Measurements from ENCODE around the gene PLA2G4A.

The PLA2G4A gene

GRCh38 chr1:186978596-186979556, 150.1 kb downstream of the PLA2G4A start:
- no peak for DNase-seq (ENCODE audit: low read depth)

GRCh38 chr1:186980400-186980799, 151.7 kb downstream of the PLA2G4A start:
- DNase-seq (ENCODE audit: low read depth): no peak

- DNase-seq (ENCODE audit: low read depth): no peak
These were observed 153.4 kb downstream of the PLA2G4A start for GRCh38 chr1:186982116-186982515.

GRCh38 chr1:186983327-186983726, 154.6 kb downstream of the PLA2G4A start:
- DNase-seq (ENCODE audit: low read depth): no peak

- no peak for DNase-seq (ENCODE audit: low read depth)
These were observed 156.2 kb downstream of the PLA2G4A start for GRCh38 chr1:186984959-186985358.

- DNase-seq (ENCODE audit: low read depth): no peak
These were observed 157.2 kb downstream of the PLA2G4A start for GRCh38 chr1:186985889-186986491.

- no peak for DNase-seq (ENCODE audit: low read depth)
These were observed 158.3 kb downstream of the PLA2G4A start for GRCh38 chr1:186987065-186987464.

- DNase-seq (ENCODE audit: low read depth): no peak
These were observed 159.0 kb downstream of the PLA2G4A start for GRCh38 chr1:186987769-186988168.

GRCh38 chr1:186993996-186994395, 165.2 kb downstream of the PLA2G4A start:
- no peak for DNase-seq (ENCODE audit: low read depth)

- DNase-seq (ENCODE audit: low read depth): no peak
These were observed 166.1 kb downstream of the PLA2G4A start for GRCh38 chr1:186994897-186995296.

- no peak for DNase-seq (ENCODE audit: low read depth)
These were observed 168.1 kb downstream of the PLA2G4A start for GRCh38 chr1:186996816-186997215.

GRCh38 chr1:186997877-186998276, 169.1 kb downstream of the PLA2G4A start:
- DNase-seq (ENCODE audit: low read depth): no peak

- no peak for DNase-seq (ENCODE audit: low read depth)
These were observed 170.8 kb downstream of the PLA2G4A start for GRCh38 chr1:186999506-186999905.

GRCh38 chr1:187001198-187001889, 172.6 kb downstream of the PLA2G4A start:
- peak; percentile 63 for DNase-seq (ENCODE audit: low read depth)

GRCh38 chr1:187003353-187003752, 174.6 kb downstream of the PLA2G4A start:
- DNase-seq (ENCODE audit: low read depth): no peak

GRCh38 chr1:187006896-187007295, 178.1 kb downstream of the PLA2G4A start:
- DNase-seq (ENCODE audit: low read depth): no peak

- DNase-seq (ENCODE audit: low read depth): no peak
These were observed 180.6 kb downstream of the PLA2G4A start for GRCh38 chr1:187009320-187009719.

GRCh38 chr1:187010571-187011309, 182.0 kb downstream of the PLA2G4A start:
- DNase-seq (ENCODE audit: low read depth): no peak

- DNase-seq (ENCODE audit: low read depth): no peak
These were observed 184.9 kb downstream of the PLA2G4A start for GRCh38 chr1:187013582-187014200.

- no peak for DNase-seq (ENCODE audit: low read depth)
These were observed 189.5 kb downstream of the PLA2G4A start for GRCh38 chr1:187018291-187018690.

- DNase-seq (ENCODE audit: low read depth): no peak
These were observed 198.5 kb downstream of the PLA2G4A start for GRCh38 chr1:187027253-187027652.
